ENCODE data around the gene TMEM143.
A peak's percentile ranks its signal among the peaks of the same experiment; 100 is the strongest.

TMEM143 gene

GRCh38 chr19:48354332-48354992, 9.3 kb downstream of the TMEM143 start:
- DNase-seq: no peak

DNA sequence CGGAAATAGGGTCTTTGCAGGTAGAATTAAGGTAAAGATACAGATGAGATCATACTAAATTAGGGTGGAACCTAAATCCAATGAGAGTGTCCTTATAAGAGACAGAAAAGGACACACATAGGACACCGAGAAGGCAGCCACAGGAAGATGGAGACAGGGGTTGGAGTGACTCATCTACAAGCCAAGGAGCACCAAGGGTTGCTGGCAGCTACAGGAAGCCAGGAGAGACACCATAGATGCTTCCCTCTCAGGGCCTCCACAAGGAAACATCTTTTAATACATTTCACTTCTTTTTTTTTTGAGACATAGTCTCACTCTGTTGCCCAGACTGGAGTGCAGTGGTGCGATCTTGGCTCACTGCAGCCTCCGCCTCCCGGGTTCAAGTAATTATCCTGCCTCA, 10.1 kb downstream of the TMEM143 start:
- no peak for DNase-seq

- DNase-seq: peak; percentile 16
Observed at GRCh38 chr19:48351341-48351752, 12.4 kb downstream of the TMEM143 start.

GRCh38 chr19:48350856-48351255, 12.9 kb downstream of the TMEM143 start:
- DNase-seq: no peak

DNA sequence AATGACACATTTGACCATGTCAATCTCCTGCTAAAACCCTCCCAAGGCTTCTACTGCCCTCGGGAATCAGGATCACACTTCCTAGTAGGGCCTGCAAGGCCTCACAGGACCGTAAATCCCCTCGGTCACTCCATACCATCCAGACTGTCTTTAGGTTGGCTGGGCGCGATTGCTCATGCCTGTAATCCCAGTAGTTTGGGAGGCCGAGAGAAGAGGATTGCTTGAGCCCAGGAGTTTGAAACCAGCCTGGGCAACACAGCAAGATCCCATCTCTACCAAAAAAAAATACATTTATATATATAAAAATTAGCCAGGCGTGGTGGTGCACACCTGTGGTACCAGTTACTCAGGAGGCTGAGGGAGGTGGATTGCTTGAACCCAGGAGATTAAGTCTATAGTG, 15.0 kb downstream of the TMEM143 start:
- no peak for DNase-seq

GRCh38 chr19:48348045-48348444, 15.7 kb downstream of the TMEM143 start:
- DNase-seq: no peak

- no peak for DNase-seq
Observed at GRCh38 chr19:48346191-48346590, 17.5 kb downstream of the TMEM143 start.

- no peak for DNase-seq
Observed at GRCh38 chr19:48344892-48345291, 18.8 kb downstream of the TMEM143 start.

- no peak for DNase-seq
Observed at GRCh38 chr19:48342841-48343540, 20.7 kb downstream of the TMEM143 start.

GRCh38 chr19:48342414-48342738, 21.4 kb downstream of the TMEM143 start:
- no peak for DNase-seq

DNA sequence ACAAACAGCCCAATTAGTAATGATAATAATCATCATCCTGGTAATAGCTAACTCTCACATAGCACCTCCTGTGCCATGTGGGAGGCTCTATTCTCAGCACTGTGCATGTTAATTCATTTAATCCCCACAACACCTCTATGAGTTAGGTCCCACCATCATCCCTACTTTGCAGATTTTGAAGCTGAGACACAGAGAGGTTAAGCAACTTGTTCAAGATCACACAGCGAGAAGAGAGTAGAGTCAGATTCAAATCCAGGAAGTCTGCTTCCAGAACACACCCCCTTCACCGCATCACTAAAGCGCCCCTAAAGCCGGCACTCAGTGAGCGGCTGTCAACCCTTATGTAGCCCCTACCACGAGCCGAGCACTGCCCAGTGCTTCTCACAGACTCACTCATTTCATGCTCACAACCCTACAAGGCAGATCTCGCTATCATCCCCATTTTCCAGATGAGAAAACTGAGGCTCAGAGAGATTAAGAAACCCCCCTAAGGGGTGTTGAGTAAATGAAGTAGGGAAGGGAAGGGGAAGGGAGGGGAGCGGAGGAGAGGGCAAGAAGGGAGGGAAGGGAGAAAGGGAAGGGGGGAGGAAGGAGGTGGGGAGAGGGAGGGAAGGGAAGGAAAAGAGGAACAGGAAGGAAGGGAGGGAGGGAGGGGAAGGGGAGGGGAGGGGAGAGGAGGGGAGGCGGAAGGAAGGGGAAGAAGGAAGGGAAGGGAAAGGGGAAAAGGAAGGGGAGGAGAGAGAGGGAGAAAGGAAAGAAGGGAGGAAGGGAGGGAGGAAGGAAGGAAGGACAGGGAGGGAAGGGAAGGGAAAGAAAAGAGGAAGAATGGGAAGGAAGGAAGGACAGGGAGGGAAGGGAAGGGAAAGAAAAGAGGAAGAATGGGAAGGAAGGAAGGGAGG, 22.0 kb downstream of the TMEM143 start:
- no peak for DNase-seq

GRCh38 chr19:48340995-48341394, 22.7 kb downstream of the TMEM143 start:
- DNase-seq: peak; percentile 32

- DNase-seq: no peak
Observed at GRCh38 chr19:48338802-48339503, 24.8 kb downstream of the TMEM143 start.

DNA sequence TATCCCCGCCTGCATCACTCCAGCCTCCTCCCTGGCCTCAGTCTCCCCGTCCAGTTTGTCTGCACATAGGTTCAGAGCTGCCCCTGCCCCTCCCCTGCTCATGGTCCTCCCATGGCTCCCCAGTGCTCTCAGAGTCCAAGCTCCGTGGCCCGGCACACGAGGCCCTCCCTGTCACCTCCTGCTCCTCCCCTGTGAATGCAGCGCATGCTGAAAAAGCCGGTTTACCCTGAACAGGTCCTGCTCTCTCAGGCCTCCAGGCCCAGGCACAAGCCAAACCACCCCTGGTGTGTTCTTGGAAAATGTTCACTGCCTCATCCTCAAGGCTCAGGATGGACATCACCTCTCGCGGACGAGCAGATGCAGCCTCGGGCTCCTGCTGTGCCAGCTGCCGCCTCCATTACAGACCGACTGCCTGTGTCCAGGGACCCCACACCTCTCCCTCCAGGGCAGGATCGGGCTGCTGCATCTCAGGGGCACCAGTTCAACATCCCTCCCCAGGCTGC, 25.4 kb downstream of the TMEM143 start:
- no peak for DNase-seq

- peak; percentile 91 for DNase-seq
Observed at GRCh38 chr19:48333467-48334384, 30.0 kb downstream of the TMEM143 start.

DNA sequence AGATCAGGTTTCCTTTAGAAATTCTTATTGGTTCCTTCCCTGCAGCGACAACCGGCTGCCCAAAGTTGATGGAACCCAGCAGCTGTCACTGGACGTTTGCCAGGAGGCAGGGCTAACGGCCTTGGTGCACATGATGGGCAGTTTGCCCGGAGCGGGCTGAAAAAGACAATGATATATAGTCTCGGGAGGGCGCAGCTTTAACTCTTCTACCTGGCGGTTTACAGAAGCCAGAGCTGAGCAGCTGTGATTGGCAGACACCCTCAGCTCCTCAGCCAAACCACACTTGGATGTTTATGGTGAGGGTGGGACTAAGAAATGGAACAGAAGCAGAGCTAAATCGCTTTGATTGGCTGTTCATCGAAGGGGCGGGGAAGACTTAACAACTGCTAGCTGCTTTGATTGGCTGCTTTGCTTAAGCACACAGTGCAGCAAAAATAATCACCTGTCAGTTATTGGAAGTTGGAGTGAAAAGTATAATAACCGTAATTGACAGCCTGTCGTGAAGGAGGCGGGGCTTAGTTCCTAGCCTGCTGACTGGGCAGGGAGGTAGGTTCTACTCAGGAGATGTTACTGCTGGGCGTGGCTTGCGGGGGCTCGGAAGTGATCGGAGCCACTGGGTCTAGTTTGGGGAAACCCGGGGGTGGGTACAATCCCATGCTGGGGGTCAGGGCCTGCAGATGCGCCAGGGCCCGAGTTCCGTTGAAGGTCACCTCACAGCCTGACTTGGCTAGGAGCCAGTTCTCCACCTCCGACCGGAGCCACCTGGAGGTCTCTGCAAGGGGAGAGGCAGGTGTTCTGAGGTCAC, 30.9 kb downstream of the TMEM143 start:
- DNase-seq: peak; percentile 100

DNA sequence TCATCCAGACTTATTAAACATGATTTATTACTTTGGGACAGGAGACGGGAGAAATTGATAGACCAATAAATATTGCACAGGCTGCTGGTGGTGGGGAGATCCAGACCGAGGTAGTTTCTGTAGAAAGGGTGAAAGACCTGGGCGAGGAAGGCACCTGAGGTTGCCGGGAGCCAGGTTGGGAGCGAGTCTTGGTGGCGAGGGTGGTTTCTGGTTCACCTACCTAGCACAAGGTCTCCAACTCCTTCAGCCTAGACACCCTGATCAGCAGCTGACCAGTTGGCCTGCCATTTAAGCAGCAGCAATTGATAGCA, 31.4 kb downstream of the TMEM143 start:
- DNase-seq: no peak

DNA sequence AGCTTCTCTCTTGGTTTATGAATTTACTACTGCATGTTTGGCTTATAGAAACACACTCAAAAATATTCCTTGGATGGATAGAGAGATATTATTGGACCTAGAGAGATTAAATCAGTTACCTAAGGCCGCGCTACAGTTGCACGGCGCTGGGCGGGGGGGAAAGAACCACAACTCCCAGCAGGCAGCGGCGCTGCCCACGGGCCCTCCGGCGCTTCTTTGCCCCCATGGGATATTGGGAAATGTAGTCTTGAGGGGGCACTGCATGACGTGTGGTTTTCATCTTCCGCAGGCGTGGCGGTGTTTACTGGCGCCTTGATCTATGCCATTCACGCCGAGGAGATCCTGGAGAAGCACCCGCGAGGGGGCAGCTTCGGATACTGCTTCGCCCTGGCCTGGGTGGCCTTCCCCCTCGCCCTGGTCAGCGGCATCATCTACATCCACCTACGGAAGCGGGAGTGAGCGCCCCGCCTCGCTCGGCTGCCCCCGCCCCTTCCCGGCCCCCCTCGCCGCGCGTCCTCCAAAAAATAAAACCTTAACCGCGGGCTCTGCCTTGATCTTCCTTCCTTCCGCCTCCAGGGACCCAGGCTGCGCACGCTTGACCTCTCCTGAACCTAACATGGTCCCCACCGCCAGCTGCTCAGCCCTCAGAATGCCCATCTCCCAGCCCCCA, 33.6 kb downstream of the TMEM143 start:
- DNase-seq: peak; percentile 88

GRCh38 chr19:48329167-48329891, 34.4 kb downstream of the TMEM143 start:
- no peak for DNase-seq

All from NCI-H2029 (cell line).